H1 (cell line): ENCODE results near the gene SNAI1. TPM values are rescaled to one million over a fixed set of nuclear protein-coding genes. Genes with fewer than 3 reads are reported as not detected.

Experiments used
- CTCF ChIA-PET: fragments of 300-600 bp; sonication (Branson Sonifier 250); formaldehyde crosslinking; loops from one replicate; lab custom pipeline; 2021; ENCODE audit not compliant: partially characterized antibody; lab: Charles Lee
- POLR2A ChIA-PET: fragments of 300-600 bp; sonication (Branson Sonifier 250); formaldehyde crosslinking; loops from one replicate; lab custom pipeline; 2021; ENCODE audit warnings: inconsistent platforms; ENCODE audit not compliant: partially characterized antibody; lab: Charles Lee
- DNase-seq, 2 experiments: peaks; one replicate each; pipeline versions ENCODE4 v3.0.0 to v3.0.0-alpha.2; 2010 to 2022; ENCODE audit warnings: low spot score in 2 of 2, low read depth in 1 of 2, mixed read lengths in 1 of 2
- FAIRE-seq: peaks from 2 replicates; lab custom pipeline; 2011; peaks lifted over from hg19 to GRCh38; lab: Jason Lieb, UNC
- H2AFZ ChIP-seq: 2 replicates; pipeline ENCODE4 v1.8.1; 2012; ENCODE audit warnings: low read length, inconsistent platforms
- H2AK5ac ChIP-seq: 2 replicates; pipeline ENCODE4 v1.6.1; 2013; ENCODE audit warnings: low read depth, low read length
- H2BK120ac ChIP-seq: replicated peaks from 2 replicates; pipeline ENCODE3; 2013; ENCODE audit warnings: low read depth, low read length, inconsistent platforms
- H2BK12ac ChIP-seq: 2 replicates; pipeline ENCODE4 v1.6.1; 2013; ENCODE audit warnings: low read depth, low read length
- H2BK15ac ChIP-seq: 2 replicates; pipeline ENCODE4 v1.6.1; 2013; ENCODE audit warnings: low read length
- H2BK20ac ChIP-seq: 2 replicates; pipeline ENCODE4 v1.6.1; 2013; ENCODE audit warnings: low read length
- H2BK5ac ChIP-seq: 2 replicates; pipeline ENCODE4 v1.6.1; 2013; ENCODE audit warnings: low read depth, low read length
- H3K14ac ChIP-seq: 2 replicates; pipeline ENCODE4 v1.6.1; 2013; ENCODE audit warnings: inconsistent platforms; ENCODE audit not compliant: insufficient read length
- H3K18ac ChIP-seq: 2 replicates; pipeline ENCODE4 v1.6.1; 2013; ENCODE audit warnings: low read length; ENCODE audit errors: extremely low read depth
- H3K23ac ChIP-seq: 2 replicates; pipeline ENCODE4 v1.6.1; 2013; ENCODE audit warnings: inconsistent platforms; ENCODE audit not compliant: insufficient read length
- H3K23me2 ChIP-seq: 2 replicates; pipeline ENCODE4 v1.6.1; 2013; ENCODE audit warnings: low read depth, low read length
- H3K27ac ChIP-seq: 2 replicates; pipeline ENCODE4 v1.6.1; 2011; ENCODE audit warnings: low read depth, low read length, inconsistent platforms
- H3K27me3 ChIP-seq, 4 experiments: replicated peaks in 1 of 4; 1 replicate in 1 of 4; 2 replicates in 3 of 4; pipeline versions ENCODE4 v1.6.1 to v1.8.1; 2011 to 2013; ENCODE audit warnings: low read length in 3 of 4, mild to moderate bottlenecking in 3 of 4, inconsistent platforms in 2 of 4, mixed read lengths in 2 of 4, moderate library complexity in 1 of 4; ENCODE audit not compliant: control insufficient read depth in 3 of 4, insufficient read depth in 3 of 4; ENCODE audit errors: extremely low read depth in 1 of 4
- H3K36me3 ChIP-seq, 4 experiments: 2 replicates each; pipeline versions ENCODE4 v1.6.1 to v1.8.1; 2011 to 2013; ENCODE audit warnings: mild to moderate bottlenecking in 4 of 4, low read length in 3 of 4, moderate library complexity in 2 of 4, control low read depth in 1 of 4, inconsistent platforms in 1 of 4; ENCODE audit not compliant: insufficient read depth in 4 of 4, control insufficient read depth in 2 of 4
- H3K4ac ChIP-seq: replicated peaks from 2 replicates; pipeline ENCODE3; 2013; ENCODE audit warnings: low read length, low read depth, mixed read lengths, inconsistent platforms; ENCODE audit not compliant: insufficient read length
- H3K4me1 ChIP-seq, 4 experiments: replicated peaks in 1 of 4; 1 replicate in 1 of 4; 2 replicates in 3 of 4; pipeline versions ENCODE4 v1.6.1 to v1.8.1; 2011 to 2013; ENCODE audit warnings: low read length in 3 of 4, inconsistent platforms in 2 of 4, mixed read lengths in 1 of 4; ENCODE audit not compliant: insufficient read depth in 4 of 4, control insufficient read depth in 3 of 4
- H3K4me2 ChIP-seq, 2 experiments: 2 replicates each; pipeline versions ENCODE4 v1.6.1 to v1.8.1; 2011 to 2013; ENCODE audit warnings: low read depth in 2 of 2, low read length in 2 of 2, control low read depth in 1 of 2, inconsistent platforms in 1 of 2, mild to moderate bottlenecking in 1 of 2; ENCODE audit not compliant: insufficient read depth in 1 of 2
- H3K4me3 ChIP-seq, 4 experiments: fragments of 200-600, 300-600 bp in 1 of 4; sonication (generic), shearing (Covaris generic), sonication (Bioruptor Twin) in 1 of 4; 2 replicates each; pipeline versions ENCODE4 v1.5.1 to v1.8.1; 2011 to 2016; ENCODE audit warnings: low read length in 4 of 4, low read depth in 3 of 4, control low read depth in 2 of 4, inconsistent platforms in 2 of 4, mild to moderate bottlenecking in 2 of 4, mixed read lengths in 1 of 4, moderate library complexity in 1 of 4; ENCODE audit not compliant: insufficient read depth in 2 of 4; ENCODE audit errors: extremely low read depth in 1 of 4
- H3K56ac ChIP-seq: replicated peaks from 2 replicates; pipeline ENCODE3; 2013; ENCODE audit warnings: low read depth, mild to moderate bottlenecking, mixed read lengths, low read length, inconsistent platforms; ENCODE audit not compliant: insufficient read length
- H3K79me1 ChIP-seq: 2 replicates; pipeline ENCODE4 v1.6.1; 2013; ENCODE audit warnings: low read depth, low read length, control low read depth
- H3K79me2 ChIP-seq, 2 experiments: 2 replicates each; pipeline versions ENCODE4 v1.6.1 to v1.8.1; 2012 to 2013; ENCODE audit warnings: low read length in 2 of 2, mild to moderate bottlenecking in 2 of 2, inconsistent platforms in 1 of 2; ENCODE audit not compliant: insufficient read depth in 2 of 2, control insufficient read depth in 1 of 2
- H3K9ac ChIP-seq, 4 experiments: replicated peaks in 1 of 4; 1 replicate in 1 of 4; 2 replicates in 3 of 4; pipeline versions ENCODE4 v1.6.1 to v1.8.1; 2011 to 2013; ENCODE audit warnings: low read depth in 3 of 4, low read length in 3 of 4, control low read depth in 2 of 4, mild to moderate bottlenecking in 2 of 4, moderate library complexity in 2 of 4, inconsistent platforms in 1 of 4; ENCODE audit errors: extremely low read depth in 1 of 4
- H3K9me3 ChIP-seq, 2 experiments: 2 replicates each; pipeline versions ENCODE4 v1.6.1 to v1.8.1; 2012 to 2013; ENCODE audit warnings: mild to moderate bottlenecking in 2 of 2, moderate library complexity in 2 of 2, control low read depth in 1 of 2, inconsistent platforms in 1 of 2, low read depth in 1 of 2, low read length in 1 of 2, mixed read lengths in 1 of 2; ENCODE audit not compliant: insufficient read depth in 2 of 2
- H4K20me1 ChIP-seq, 2 experiments: replicated peaks in 1 of 2; 2 replicates each; pipeline versions ENCODE3 to v1.8.1; 2011 to 2013; ENCODE audit warnings: inconsistent platforms in 2 of 2, low read length in 2 of 2, mild to moderate bottlenecking in 1 of 2; ENCODE audit not compliant: insufficient read depth in 2 of 2, control insufficient read depth in 1 of 2
- H4K5ac ChIP-seq: 2 replicates; pipeline ENCODE4 v1.6.1; 2013; ENCODE audit warnings: low read length, low read depth, mixed read lengths, inconsistent platforms; ENCODE audit not compliant: insufficient read length
- H4K8ac ChIP-seq: 2 replicates; pipeline ENCODE4 v1.8.0; 2013; ENCODE audit warnings: mild to moderate bottlenecking, moderate library complexity, low read length, inconsistent platforms; ENCODE audit not compliant: insufficient read depth; ENCODE audit errors: extremely low read depth
- H4K91ac ChIP-seq: replicated peaks from 2 replicates; pipeline ENCODE3; 2013; ENCODE audit warnings: low read length, mixed read lengths, inconsistent platforms; ENCODE audit not compliant: insufficient read length
- ATF2 ChIP-seq: IDR thresholded peaks from 2 replicates; pipeline ENCODE4 v1.6.1; 2012; ENCODE audit warnings: low read length, inconsistent platforms
- E2F6 ChIP-seq: IDR thresholded peaks from 2 replicates; pipeline ENCODE4 v1.6.1; 2012; ENCODE audit warnings: inconsistent platforms
- NANOG ChIP-seq: IDR thresholded peaks from 2 replicates; pipeline ENCODE4 v1.6.1; 2011; ENCODE audit warnings: low read length, low read depth, mild to moderate bottlenecking, inconsistent platforms; ENCODE audit not compliant: insufficient read depth, poor library complexity, severe bottlenecking
- PHF8 ChIP-seq: fragments of 200-600 bp; sonication (generic); conservative IDR thresholded peaks from 2 replicates; pipeline ENCODE4 v1.7.1; 2012; ENCODE audit warnings: low read depth, mild to moderate bottlenecking, inconsistent platforms, low read length, moderate library complexity
- RFX5 ChIP-seq: IDR thresholded peaks from 2 replicates; pipeline ENCODE4 v1.6.1; 2011; ENCODE audit warnings: low read depth, low read length, improper control_type of control experiment, borderline replicate concordance
- SRF ChIP-seq: IDR thresholded peaks from 2 replicates; pipeline ENCODE4 v1.6.1; 2011; ENCODE audit warnings: mild to moderate bottlenecking, low read depth, low read length, moderate library complexity
- TCF12 ChIP-seq: IDR thresholded peaks from 2 replicates; pipeline ENCODE4 v1.6.1; 2011; ENCODE audit warnings: low read depth, mild to moderate bottlenecking, low read length
- ZNF274 ChIP-seq: IDR thresholded peaks from 2 replicates; pipeline ENCODE4 v1.7.0; 2012; ENCODE audit warnings: low read length, borderline replicate concordance; ENCODE audit errors: extremely low read depth
- WGBS, 2 experiments: shearing (Covaris generic) in 1 of 2; methylation state at CpG; one replicate each; pipeline versions ENCODE4 v1.1.6 to v1.1.7; 2013 to 2015; ENCODE audit warnings: low lambda C conversion rate in 2 of 2, mixed read lengths in 2 of 2, inconsistent platforms in 1 of 2, low coverage in 1 of 2, missing lambda C conversion rate in 1 of 2; ENCODE audit not compliant: insufficient replicate concordance in 2 of 2, insufficient coverage in 1 of 2, insufficient read length in 1 of 2; ENCODE audit errors: extremely low coverage in 1 of 2, missing lambda C conversion rate in 1 of 2; 5-methylcytosine and 5-hydroxymethylcytosine counted together
- polyA plus RNA-seq, 7 experiments: library from polyadenylated mRNA; depleted of rRNA in 3 of 7; stranded (reverse) in 5 of 7; unstranded in 2 of 7; fragments of >200 nt in 5 of 7; fragments of 200-250 nt in 2 of 7; gene quantifications; 1 replicate in 5 of 7; 2 replicates in 1 of 7; 4 replicates in 1 of 7; pipeline versions ENCODE4 v1.2.1 to v1.2.3, GENCODE V29; 2011 to 2013; ENCODE audit warnings: missing spikeins in 2 of 7, mixed read lengths in 2 of 7
- total RNA-seq: library from RNA; stranded (reverse); fragmentation: NEBNext Ultra II Directional; extraction: Animal tissue kit (Norgen Biotek cat#: 25700); gene quantifications from 2 replicates; pipeline ENCODE4 v1.2.1, GENCODE V29; 2021

Gene SNAI1
- total and polyA plus RNA-seq, 2 of the 8 experiments (the other 6 are each of a cell fraction or from before 2014, with no cell fraction given) = 6.5 to 8.0 TPM

DNA sequence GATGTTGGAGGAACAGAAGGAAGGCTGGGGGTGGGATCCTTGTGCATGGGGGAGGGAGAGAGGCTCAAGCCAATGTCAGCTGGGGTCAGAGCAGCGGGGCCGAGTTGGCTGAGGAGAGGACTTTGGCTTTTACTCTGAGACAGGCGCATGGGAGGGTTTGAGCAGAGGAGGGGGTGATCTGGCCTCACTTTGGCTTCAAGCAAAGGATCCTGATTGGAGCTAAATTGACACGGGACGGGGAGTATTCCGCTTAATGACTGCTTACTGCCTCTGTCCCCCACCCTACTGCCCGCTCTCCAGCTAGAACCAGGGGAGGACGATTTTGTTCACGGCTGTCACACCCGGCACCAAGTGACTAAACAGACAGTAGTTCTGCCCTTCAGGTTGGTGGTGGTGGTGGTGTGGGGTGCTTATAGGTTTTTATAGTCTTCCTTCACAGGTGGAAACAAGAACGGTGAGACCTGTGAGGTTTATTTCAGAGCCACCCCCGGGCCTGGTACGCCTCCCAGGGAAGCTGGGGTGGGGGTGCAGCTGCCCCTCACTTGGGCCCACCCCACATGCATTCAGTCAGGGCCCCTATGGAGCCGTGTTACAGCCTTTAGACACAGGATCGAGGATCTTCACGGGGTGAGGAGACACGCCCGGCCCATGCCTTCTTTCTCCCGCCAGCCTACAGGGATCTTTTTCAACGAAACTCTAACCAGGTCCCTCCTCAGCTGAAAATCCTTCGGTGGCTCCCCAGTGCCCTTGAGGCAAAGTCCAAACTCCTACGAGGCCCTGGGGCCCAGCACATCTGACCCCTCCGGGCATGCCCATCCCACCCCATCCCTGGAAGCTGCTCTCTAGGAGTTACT lies 1.3 kb upstream of the SNAI1 start:
- H3K27ac ChIP-seq = no peak overlapping the region
- peaks cover 7 to 39% (median 27%) of the 10 kb centered on the region in 4 experiments for H3K4me1 ChIP-seq
- peaks cover 12% of the 10 kb centered on the region for H3K23me2 ChIP-seq
- H2BK12ac ChIP-seq = peak overlapping the region; percentile 0; the same call in 1 of the 2 replicates
- H3K9ac ChIP-seq = no peak overlapping the region
- peaks cover 2% of the 10 kb centered on the region in 2 experiments for H4K20me1 ChIP-seq
- H2BK20ac ChIP-seq = no peak overlapping the region
- peak overlapping the region; percentile 78 to 89 for H3K4me2 ChIP-seq
- POLR2A ChIA-PET = interaction anchor here (0.6 to 15.6 kb wide), 17 partner anchors 7 to 564 kb away, joined by 3 to 287 read pairs (median 5); partner anchors contain the start of gene RNF114
- DNase-seq (no peak), FAIRE-seq (no peak)
- H3K18ac ChIP-seq = peak overlapping the region; percentile 75
- no peak overlapping the region for H2AFZ ChIP-seq
- H2BK15ac ChIP-seq = no peak overlapping the region; the same call in 1 of the 2 replicates
- H2AK5ac ChIP-seq = no peak overlapping the region
- CTCF ChIA-PET = interaction anchor here (0.7 to 21.7 kb wide), 14 partner anchors 8 to 198 kb away, joined by 3 to 514 read pairs (median 5); partner anchors contain the start of gene PEDS1
- H4K8ac ChIP-seq = no peak overlapping the region; the same call in 1 of the 2 replicates
- no peak overlapping the region for H3K56ac ChIP-seq
- no peak overlapping the region for H3K4ac ChIP-seq
- H3K79me2 ChIP-seq = peaks cover 0 to 8% of the 10 kb centered on the region in 2 experiments; a peak in 2 of 4 replicates
- H3K9me3 ChIP-seq = no peaks in the 10 kb centered on the region
- no peak overlapping the region for H4K91ac ChIP-seq
- peak overlapping the region in 3 of 4 experiments; percentile 23 to 61 (median 30); a peak in 4 of 8 replicates for H3K4me3 ChIP-seq
- H3K36me3 ChIP-seq = peaks cover 0 to 9% (median 0%) of the 10 kb centered on the region in 4 experiments; a peak in 1 of 8 replicates
- H3K27me3 ChIP-seq = peaks cover 0 to 17% (median 15%) of the 10 kb centered on the region in 4 experiments; a peak in 6 of 7 replicates
- H3K23ac ChIP-seq = no peak overlapping the region
- WGBS, 2 experiments = 80% methylated on average over 23 of the region's 23 CpGs; no CpG with 5 or more reads in 1 of the 2 experiments
- peaks cover 2% of the 10 kb centered on the region; the same call in 1 of the 2 replicates for H3K79me1 ChIP-seq
- no peak overlapping the region for H3K14ac ChIP-seq
- H2BK5ac ChIP-seq = peak overlapping the region; percentile 38; the same call in 1 of the 2 replicates
- no peak overlapping the region for H2BK120ac ChIP-seq
- H4K5ac ChIP-seq = no peak overlapping the region
- TF ChIP-seq E2F6 (no peak), NANOG (no peak), ZNF274 (no peak), TCF12 (no peak), ATF2 (no peak), PHF8 (no peak), RFX5 (no peak), SRF (no peak)
